Measurements from ENCODE around the gene KRT4. TPM values are rescaled to one million over a fixed set of nuclear protein-coding genes. Genes with fewer than 3 reads are reported as not detected.
A peak's percentile ranks its signal among the peaks of the same experiment; 100 is the strongest.
"Not testable (repeated sequence)": the region's sequence is repeated elsewhere in the genome, so short reads cannot be mapped to it uniquely, and the experiment has no call there.

KRT4 gene
- not detected for polyA plus RNA-seq (ENCODE audit: low read depth in 6 of 6)

DNA sequence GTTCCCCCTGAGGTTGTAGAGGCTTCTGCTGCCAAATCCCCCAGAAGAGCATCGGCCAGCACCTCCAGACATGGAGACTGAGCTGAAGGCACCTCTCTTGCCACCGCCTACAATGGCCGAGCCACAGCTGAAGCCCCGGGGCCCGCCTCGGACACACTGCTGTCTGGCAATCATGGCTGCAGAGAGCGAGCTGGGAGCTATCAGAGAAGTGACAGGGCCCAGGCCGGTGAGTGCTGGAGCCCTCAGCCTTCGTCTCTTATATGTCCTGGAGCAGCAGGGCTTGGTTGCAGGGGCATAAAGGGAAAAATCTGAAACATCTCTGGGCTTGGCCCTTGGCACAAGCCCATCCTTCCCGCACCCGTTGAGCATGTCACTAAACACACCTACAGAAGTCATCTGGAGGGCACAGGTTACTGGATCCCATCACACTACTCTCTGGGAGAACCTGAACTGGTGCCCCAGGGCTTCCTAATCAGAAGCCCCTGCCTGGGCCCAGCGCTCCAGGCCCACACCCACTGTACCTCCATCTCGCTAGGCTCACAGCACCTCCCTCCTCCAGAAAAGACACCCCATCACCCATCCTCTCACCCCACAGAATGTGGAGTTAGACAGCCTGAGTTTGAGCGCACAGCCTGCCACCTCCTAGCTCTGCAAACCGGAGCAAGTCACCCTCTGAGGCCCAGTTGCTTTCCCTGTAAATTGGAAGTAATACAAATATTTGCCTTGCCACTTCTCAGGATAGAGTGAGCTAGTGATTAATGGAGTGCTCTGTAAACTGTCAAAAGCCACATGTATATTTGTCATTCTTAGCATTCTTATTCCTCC, at the start of gene KRT4:
Gene KRT4 (minus strand): TSS at position 232 of the 825 bp plus-strand sequence. CDS start 58 bp downstream, at position 174.
- Mint-ChIP-seq H3K4me1 (no peaks in the 10 kb centered on the region), H3K27me3 (peaks cover 16 to 35% (median 28%) of the 10 kb centered on the region in 3 donors), H3K4me3 (no peak within 1 kb of the TSS), H3K27ac (no peak within 1 kb of the TSS), H3K9me3 (no peaks in the 10 kb centered on the region), H3K36me3 (no peaks in the 10 kb centered on the region)
- ATAC-seq (ENCODE audit: low read depth in 2 of 2) (no peak), DNase-seq (no peak)

DNA sequence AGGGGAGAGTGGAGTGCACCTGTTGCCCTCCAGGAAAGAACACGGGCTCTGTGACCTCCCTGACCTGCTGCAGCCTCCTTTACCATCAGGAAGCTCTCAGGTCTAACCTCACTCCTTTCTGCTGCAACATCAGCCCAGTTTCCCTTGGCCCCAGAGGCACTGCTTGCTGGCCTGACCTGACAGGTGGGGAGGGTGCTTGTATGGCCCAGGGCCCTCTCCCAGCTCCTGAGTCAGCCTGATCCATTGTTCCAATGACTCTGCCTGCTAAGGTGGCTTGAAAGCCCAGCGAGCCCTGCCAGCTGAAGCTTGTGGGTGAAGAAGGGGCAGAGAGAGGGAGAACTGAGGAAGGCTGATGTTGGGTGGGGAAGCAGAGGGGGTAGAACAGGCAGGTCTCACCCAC, 48.1 kb upstream of the KRT4 start:
- H3K36me3 Mint-ChIP-seq, result no peaks in the 10 kb centered on the region
- peaks cover 3 to 6% (median 3%) of the 10 kb centered on the region in 3 donors for H3K4me1 Mint-ChIP-seq
- no peak overlapping the region for H3K4me3 Mint-ChIP-seq
- no peak for DNase-seq
- no peak for ATAC-seq (ENCODE audit: low read depth in 2 of 2)
- no peaks in the 10 kb centered on the region for H3K9me3 Mint-ChIP-seq
- H3K27me3 Mint-ChIP-seq, result peaks cover 11 to 37% (median 24%) of the 10 kb centered on the region in 3 donors
- no peak overlapping the region for H3K27ac Mint-ChIP-seq

DNA sequence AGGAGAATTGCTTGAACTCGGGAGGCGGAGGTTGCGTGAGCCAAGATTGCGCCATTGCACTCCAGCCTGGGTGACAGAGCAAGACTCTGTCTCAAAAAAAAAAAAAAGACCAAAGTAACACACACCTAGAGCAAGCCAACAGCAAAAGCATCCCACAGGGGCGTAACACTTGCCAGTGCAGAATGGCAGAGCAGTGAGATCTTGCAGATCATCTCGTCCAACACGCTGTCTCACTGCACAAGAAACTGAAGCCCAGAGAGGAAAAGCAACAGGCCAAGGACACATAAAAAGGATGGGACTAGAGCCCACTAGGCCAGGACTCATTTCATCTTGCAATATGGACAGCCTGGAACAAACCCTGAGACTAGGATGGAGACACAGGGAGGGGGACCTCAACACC, 47.6 kb upstream of the KRT4 start:
- H3K36me3 Mint-ChIP-seq, result no peaks in the 10 kb centered on the region
- H3K9me3 Mint-ChIP-seq, result no peaks in the 10 kb centered on the region
- peak overlapping the region in 1 of 6 donors; percentile 59 for H3K27ac Mint-ChIP-seq
- peaks cover 0 to 3% (median 0%) of the 10 kb centered on the region in 3 donors for H3K4me1 Mint-ChIP-seq
- peaks cover 11 to 42% (median 28%) of the 10 kb centered on the region in 3 donors for H3K27me3 Mint-ChIP-seq
- no peak overlapping the region for H3K4me3 Mint-ChIP-seq
- no peak for DNase-seq
- ATAC-seq (ENCODE audit: low read depth in 2 of 2), result no peak

GRCh38 chr12:52860102-52860823, 46.3 kb upstream of the KRT4 start:
- peaks cover 11 to 42% (median 37%) of the 10 kb centered on the region in 3 donors for H3K27me3 Mint-ChIP-seq
- no peaks in the 10 kb centered on the region for H3K36me3 Mint-ChIP-seq
- no peak for ATAC-seq (ENCODE audit: low read depth in 2 of 2)
- H3K4me3 Mint-ChIP-seq, result no peak overlapping the region
- H3K4me1 Mint-ChIP-seq, result peaks cover 0 to 3% (median 0%) of the 10 kb centered on the region in 3 donors
- no peak for DNase-seq
- peak overlapping the region in 2 of 6 donors; percentile 49 to 66 for H3K27ac Mint-ChIP-seq
- H3K9me3 Mint-ChIP-seq, result peaks cover 0 to 7% (median 0%) of the 10 kb centered on the region in 7 donors

DNA sequence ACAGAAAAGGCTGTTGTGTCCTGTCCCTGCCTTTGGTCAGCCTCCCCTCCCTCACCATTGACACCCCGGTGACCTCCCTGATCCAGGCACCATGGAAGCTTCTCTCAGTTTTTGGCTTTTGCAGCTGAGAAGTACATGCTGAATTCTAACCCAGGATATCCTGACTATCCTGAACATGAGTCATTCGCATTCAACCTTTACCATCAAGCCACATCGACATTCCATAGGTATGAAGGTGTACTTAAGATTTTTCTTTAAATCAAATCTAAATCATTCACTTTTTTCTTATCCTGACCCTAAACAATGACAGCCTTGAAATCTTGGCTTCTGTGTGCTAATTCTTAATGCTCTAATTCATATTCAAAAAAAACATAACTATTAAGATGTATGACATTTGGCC, 43.6 kb upstream of the KRT4 start:
- peaks cover 0 to 3% (median 0%) of the 10 kb centered on the region in 3 donors for H3K4me1 Mint-ChIP-seq
- H3K4me3 Mint-ChIP-seq, result no peak overlapping the region
- no peak for DNase-seq
- no peak overlapping the region for H3K27ac Mint-ChIP-seq
- peaks cover 14 to 62% (median 60%) of the 10 kb centered on the region in 3 donors for H3K27me3 Mint-ChIP-seq
- peaks cover 0 to 7% (median 1%) of the 10 kb centered on the region in 7 donors for H3K9me3 Mint-ChIP-seq
- no peaks in the 10 kb centered on the region for H3K36me3 Mint-ChIP-seq
- ATAC-seq (ENCODE audit: low read depth in 2 of 2), result no peak

GRCh38 chr12:52856787-52857186, 42.9 kb upstream of the KRT4 start:
- Mint-ChIP-seq H3K4me3 (no peak overlapping the region), H3K9me3 (peaks cover 0 to 7% (median 1%) of the 10 kb centered on the region in 7 donors), H3K36me3 (no peaks in the 10 kb centered on the region), H3K4me1 (peaks cover 0 to 3% (median 0%) of the 10 kb centered on the region in 3 donors), H3K27ac (no peak overlapping the region), H3K27me3 (peaks cover 14 to 68% (median 59%) of the 10 kb centered on the region in 3 donors)
- DNase-seq, result no peak
- ATAC-seq (ENCODE audit: low read depth in 2 of 2), result no peak

DNA sequence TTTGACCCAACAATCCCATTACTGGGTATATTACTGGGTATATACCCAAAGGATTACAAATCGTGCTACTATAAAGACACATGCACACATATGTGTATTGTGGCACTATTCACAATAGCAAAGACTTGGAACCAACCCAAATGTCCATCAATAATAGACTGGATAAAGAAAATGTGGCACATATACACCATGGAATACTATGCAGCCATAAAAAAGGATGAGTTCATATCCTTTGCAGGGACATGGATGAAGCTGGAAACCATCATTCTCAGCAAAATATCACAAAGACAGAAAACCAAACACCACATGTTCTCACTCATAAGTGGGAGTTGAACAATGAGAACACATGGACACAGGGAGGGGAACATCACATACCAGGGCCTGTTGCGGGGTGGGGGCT, 42.2 kb upstream of the KRT4 start:
- H3K4me3 Mint-ChIP-seq; H3K4me1 Mint-ChIP-seq; H3K36me3 Mint-ChIP-seq; ATAC-seq (ENCODE audit: low read depth in 2 of 2); H3K27ac Mint-ChIP-seq; DNase-seq; H3K9me3 Mint-ChIP-seq: not testable (repeated sequence)
- H3K27me3 Mint-ChIP-seq, result peaks cover 14 to 68% (median 58%) of the 10 kb centered on the region in 3 donors

- Mint-ChIP-seq H3K4me3 (no peak overlapping the region), H3K27ac (no peak overlapping the region), H3K27me3 (peaks cover 15 to 52% (median 41%) of the 10 kb centered on the region in 3 donors), H3K4me1 (peaks cover 4 to 10% (median 4%) of the 10 kb centered on the region in 3 donors), H3K9me3 (peaks cover 0 to 7% (median 1%) of the 10 kb centered on the region in 7 donors), H3K36me3 (no peaks in the 10 kb centered on the region)
- no peak for DNase-seq
- no peak for ATAC-seq (ENCODE audit: low read depth in 2 of 2)
Measured at GRCh38 chr12:52851787-52852186, 37.9 kb upstream of the KRT4 start.

- no peak for DNase-seq
- no peak for ATAC-seq (ENCODE audit: low read depth in 2 of 2)
- no peaks in the 10 kb centered on the region for H3K36me3 Mint-ChIP-seq
- H3K27me3 Mint-ChIP-seq, result peaks cover 17 to 53% (median 46%) of the 10 kb centered on the region in 3 donors
- H3K4me3 Mint-ChIP-seq, result no peak overlapping the region
- H3K9me3 Mint-ChIP-seq, result peaks cover 0 to 5% (median 0%) of the 10 kb centered on the region in 7 donors
- peaks cover 4 to 11% (median 4%) of the 10 kb centered on the region in 3 donors for H3K4me1 Mint-ChIP-seq
- peak overlapping the region in 2 of 6 donors; percentile 47 to 55 for H3K27ac Mint-ChIP-seq
Measured at GRCh38 chr12:52850681-52851080, 36.8 kb upstream of the KRT4 start.

DNA sequence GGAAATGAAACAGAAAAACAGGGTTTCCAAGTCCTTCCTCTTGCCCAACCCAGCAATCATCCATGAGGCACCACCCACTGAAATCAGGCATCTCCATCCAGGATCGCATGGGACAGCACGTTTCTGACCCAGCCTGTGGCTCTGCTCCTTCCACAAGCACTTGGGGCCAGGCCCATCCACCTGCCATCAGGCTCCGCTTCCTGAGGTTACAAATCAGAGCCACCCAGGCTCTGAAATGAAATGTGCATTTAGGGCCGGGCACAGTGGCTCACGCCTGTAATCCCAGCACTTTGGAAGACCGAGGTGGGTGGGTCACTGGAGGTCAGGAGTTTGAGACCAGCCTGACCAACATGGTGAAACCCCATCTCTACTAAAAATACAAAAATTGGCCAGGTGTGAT, 35.6 kb upstream of the KRT4 start:
- Mint-ChIP-seq H3K36me3 (peaks cover 0 to 4% of the 10 kb centered on the region in 2 donors), H3K4me1 (peaks cover 4 to 11% (median 4%) of the 10 kb centered on the region in 3 donors), H3K9me3 (no peaks in the 10 kb centered on the region), H3K4me3 (peak overlapping the region in 1 of 8 donors; percentile 18), H3K27ac (no peak overlapping the region), H3K27me3 (peaks cover 16 to 55% (median 41%) of the 10 kb centered on the region in 3 donors)
- ATAC-seq (ENCODE audit: low read depth in 2 of 2) (no peak), DNase-seq (no peak)

- Mint-ChIP-seq H3K4me3 (peak within 1 kb of the TSS in 3 of 8 donors; percentile 17 to 47 (median 18)), H3K4me1 (peaks cover 4 to 11% (median 4%) of the 10 kb centered on the region in 3 donors), H3K36me3 (peaks cover 0 to 4% of the 10 kb centered on the region in 2 donors), H3K9me3 (no peaks in the 10 kb centered on the region), H3K27me3 (peaks cover 14 to 48% (median 34%) of the 10 kb centered on the region in 3 donors), H3K27ac (peak within 1 kb of the TSS in 2 of 6 donors; percentile 11 to 77)
- DNase-seq (no peak), ATAC-seq (ENCODE audit: low read depth in 2 of 2) (no peak)
Measured at GRCh38 chr12:52848661-52849255, 34.8 kb upstream of the KRT4 start, which contains the start of gene KRT78. Gene KRT78 (minus strand): TSS chr12:52848994. CDS start chr12:52848930, 64 bp downstream.

DNA sequence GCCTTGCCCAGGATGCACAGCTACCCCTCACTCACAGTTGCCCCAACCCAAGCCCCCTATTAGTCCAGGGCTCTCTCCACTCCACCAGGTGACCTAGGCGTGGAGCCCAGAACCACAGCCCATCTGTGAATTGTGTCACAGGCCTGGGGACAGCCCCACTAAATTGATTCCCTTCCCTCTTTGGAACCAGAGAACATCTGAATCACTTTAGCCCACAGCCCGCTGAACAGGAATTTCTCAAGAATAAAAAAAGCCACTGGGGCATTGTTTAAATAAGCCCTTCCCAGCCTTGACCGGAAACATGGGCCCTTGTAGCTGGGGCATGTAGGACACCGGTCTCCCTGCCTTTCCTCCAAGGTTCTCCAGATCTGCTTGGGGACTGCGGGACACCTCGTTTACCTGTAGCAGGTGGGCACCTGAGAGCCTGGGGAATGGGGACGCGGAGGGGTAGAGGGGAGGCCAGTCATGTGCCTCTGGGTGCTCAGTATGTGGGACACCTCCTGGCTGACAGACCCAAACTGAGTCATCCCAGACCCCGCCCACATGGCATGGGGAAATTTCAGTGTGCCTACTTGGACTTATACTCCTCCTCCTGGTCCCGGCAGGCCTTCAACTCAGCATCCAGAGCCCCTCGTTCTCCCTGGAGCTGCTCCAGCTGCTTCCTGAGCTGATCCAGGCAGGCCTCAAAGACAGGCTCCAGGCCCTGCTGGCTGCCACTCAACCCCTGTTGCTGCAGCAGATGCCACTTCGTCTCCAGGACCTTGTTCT, 33.6 kb upstream of the KRT4 start:
- DNase-seq (no peak), ATAC-seq (ENCODE audit: low read depth in 2 of 2) (no peak)
- Mint-ChIP-seq H3K4me3 (no peak overlapping the region), H3K9me3 (no peaks in the 10 kb centered on the region), H3K27ac (no peak overlapping the region), H3K36me3 (peaks cover 0 to 4% of the 10 kb centered on the region in 2 donors), H3K27me3 (peaks cover 14 to 36% (median 31%) of the 10 kb centered on the region in 3 donors), H3K4me1 (peaks cover 4 to 11% (median 4%) of the 10 kb centered on the region in 3 donors)
